Fibroblast of skin of scalp (primary cell): ENCODE results near the gene DDR2.

Experiments used
- DNase-seq: peaks from one replicate; pipeline ENCODE4 v3.0.0-alpha.2; 2013

Gene DDR2

GRCh38 chr1:162699366-162699765, 67.1 kb downstream of the DDR2 start:
- no peak for DNase-seq

GRCh38 chr1:162700131-162700530, 67.9 kb downstream of the DDR2 start:
- DNase-seq: no peak

GRCh38 chr1:162701286-162701685, 69.0 kb downstream of the DDR2 start:
- no peak for DNase-seq

GRCh38 chr1:162702628-162703027, 70.4 kb downstream of the DDR2 start:
- no peak for DNase-seq

- peak; percentile 75 for DNase-seq
Measured at GRCh38 chr1:162703708-162704107, 71.4 kb downstream of the DDR2 start.

GRCh38 chr1:162704673-162705424, 72.6 kb downstream of the DDR2 start:
- DNase-seq: no peak

GRCh38 chr1:162706003-162706402, 73.7 kb downstream of the DDR2 start:
- no peak for DNase-seq

- DNase-seq: no peak
Measured at GRCh38 chr1:162706606-162707005, 74.3 kb downstream of the DDR2 start.

- no peak for DNase-seq
Measured at GRCh38 chr1:162708286-162708685, 76.0 kb downstream of the DDR2 start.

GRCh38 chr1:162709132-162709860, 77.0 kb downstream of the DDR2 start:
- no peak for DNase-seq

- no peak for DNase-seq
Measured at GRCh38 chr1:162709870-162710269, 77.6 kb downstream of the DDR2 start.

GRCh38 chr1:162710345-162710744, 78.1 kb downstream of the DDR2 start:
- peak; percentile 42 for DNase-seq

- no peak for DNase-seq
Measured at GRCh38 chr1:162710780-162711465, 78.7 kb downstream of the DDR2 start.

GRCh38 chr1:162712317-162713029, 80.2 kb downstream of the DDR2 start:
- no peak for DNase-seq

- no peak for DNase-seq
Measured at GRCh38 chr1:162716123-162716522, 83.9 kb downstream of the DDR2 start.

GRCh38 chr1:162716552-162716951, 84.3 kb downstream of the DDR2 start:
- DNase-seq: no peak

GRCh38 chr1:162717548-162718184, 85.4 kb downstream of the DDR2 start:
- no peak for DNase-seq

- no peak for DNase-seq
Measured at GRCh38 chr1:162719678-162720077, 87.4 kb downstream of the DDR2 start.

GRCh38 chr1:162720996-162721395, 88.7 kb downstream of the DDR2 start:
- peak; percentile 34 for DNase-seq

- no peak for DNase-seq
Measured at GRCh38 chr1:162721471-162721870, 89.2 kb downstream of the DDR2 start.

GRCh38 chr1:162722036-162722435, 89.8 kb downstream of the DDR2 start:
- no peak for DNase-seq

GRCh38 chr1:162724583-162725120, 92.4 kb downstream of the DDR2 start:
- no peak for DNase-seq
